Activated T-cell treated with anti-CD3 and anti-CD28 coated beads, Interleukin-2, amount 50 U/mL, for 72 hours (primary cell): ENCODE data around the gene NTRK3. TPM values are rescaled to one million over a fixed set of nuclear protein-coding genes. Genes with fewer than 3 reads are reported as not detected.

Source experiments
- ATAC-seq, 2 donors: fragments of 150-1000 bp; cut with Tn5 transposase; replicated peaks in 1 of 2; 2 replicates each; pipeline ENCODE4 v1.10.0; 2021; ENCODE audit warnings: moderate library complexity in 2 of 2, mild to moderate bottlenecking in 1 of 2
- DNase-seq, 2 donors: peaks; one replicate each; pipeline ENCODE4 v3.0.0; 2021 to 2022; ENCODE audit warnings: mixed read lengths in 1 of 2
- H3K27ac Mint-ChIP-seq: one replicate; pipeline ENCODE4 v1.8.0; 2022; ENCODE audit warnings: mild to moderate bottlenecking, moderate library complexity, mixed read lengths
- H3K27me3 Mint-ChIP-seq: one replicate; pipeline ENCODE4 v1.8.0; 2022; ENCODE audit warnings: low read depth, mixed read lengths
- H3K36me3 Mint-ChIP-seq, 2 donors: one replicate each; pipeline ENCODE4 v1.8.0; 2022; ENCODE audit warnings: mixed read lengths in 2 of 2, mild to moderate bottlenecking in 1 of 2; ENCODE audit not compliant: insufficient read depth in 2 of 2
- H3K4me1 Mint-ChIP-seq: one replicate; pipeline ENCODE4 v1.8.0; 2022; ENCODE audit warnings: low read depth, mixed read lengths
- H3K4me3 Mint-ChIP-seq, 2 donors: one replicate each; pipeline ENCODE4 v1.8.0; 2022; ENCODE audit warnings: mild to moderate bottlenecking in 2 of 2, mixed read lengths in 2 of 2, moderate library complexity in 2 of 2
- H3K9me3 Mint-ChIP-seq, 2 donors: one replicate each; pipeline ENCODE4 v1.8.0; 2022; ENCODE audit warnings: mixed read lengths in 2 of 2
- total RNA-seq, 2 donors: library from RNA; stranded (reverse); gene quantifications; one replicate each; pipeline ENCODE4 v1.2.3, GENCODE V29; 2022

Gene NTRK3
- total RNA-seq, 2 donors from 2014 or later = 4.2 to 8.9 TPM

DNA sequence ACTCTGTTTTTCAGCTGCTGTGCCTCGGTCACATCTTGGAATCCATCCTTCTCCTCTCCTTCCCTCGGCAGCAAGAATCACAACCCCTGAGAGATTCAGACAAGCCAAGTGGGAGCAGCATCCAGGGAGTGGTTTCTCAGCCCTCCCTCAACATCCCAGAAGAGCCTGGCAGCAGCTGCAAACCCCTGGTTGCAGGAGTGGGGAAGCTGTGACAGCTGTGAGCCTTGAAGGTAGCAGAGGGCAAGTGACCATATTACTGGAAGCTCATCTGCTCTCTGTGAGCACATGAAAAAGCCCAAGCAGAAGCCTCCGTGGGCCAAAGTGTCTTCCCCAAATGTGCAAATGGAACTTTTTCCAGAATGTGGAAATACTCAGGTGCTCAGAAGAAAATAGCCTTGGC lies 312.9 kb downstream of the NTRK3 start:
- Mint-ChIP-seq H3K27ac (no peak overlapping the region), H3K36me3 (no peaks in the 10 kb centered on the region), H3K27me3 (no peaks in the 10 kb centered on the region), H3K4me3 (no peak overlapping the region), H3K9me3 (no peaks in the 10 kb centered on the region), H3K4me1 (no peaks in the 10 kb centered on the region)
- DNase-seq (no peak), ATAC-seq (no peak)

DNA sequence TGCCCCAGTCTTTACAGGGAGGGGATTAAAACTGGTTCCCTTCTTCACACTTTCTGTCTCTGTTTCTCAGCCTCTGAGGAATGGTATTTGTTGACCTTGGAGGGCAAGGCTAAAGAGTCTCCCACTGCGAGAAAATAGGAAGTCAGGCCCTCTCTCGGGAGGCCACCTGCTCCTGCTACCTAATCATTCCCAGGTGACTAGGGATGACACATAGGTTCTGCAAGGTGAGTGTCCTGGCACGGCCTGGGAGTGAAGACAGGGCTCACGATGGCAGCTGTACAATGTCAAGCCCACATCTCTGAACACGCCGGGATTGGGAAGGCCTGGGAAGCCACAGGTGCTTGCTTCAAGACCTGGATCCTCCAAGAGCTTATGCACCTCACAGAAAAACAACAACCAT lies 314.2 kb downstream of the NTRK3 start:
- Mint-ChIP-seq H3K36me3 (no peaks in the 10 kb centered on the region), H3K9me3 (no peaks in the 10 kb centered on the region), H3K27me3 (no peaks in the 10 kb centered on the region), H3K4me3 (no peak overlapping the region), H3K4me1 (no peaks in the 10 kb centered on the region), H3K27ac (no peak overlapping the region)
- ATAC-seq (no peak), DNase-seq (no peak)

DNA sequence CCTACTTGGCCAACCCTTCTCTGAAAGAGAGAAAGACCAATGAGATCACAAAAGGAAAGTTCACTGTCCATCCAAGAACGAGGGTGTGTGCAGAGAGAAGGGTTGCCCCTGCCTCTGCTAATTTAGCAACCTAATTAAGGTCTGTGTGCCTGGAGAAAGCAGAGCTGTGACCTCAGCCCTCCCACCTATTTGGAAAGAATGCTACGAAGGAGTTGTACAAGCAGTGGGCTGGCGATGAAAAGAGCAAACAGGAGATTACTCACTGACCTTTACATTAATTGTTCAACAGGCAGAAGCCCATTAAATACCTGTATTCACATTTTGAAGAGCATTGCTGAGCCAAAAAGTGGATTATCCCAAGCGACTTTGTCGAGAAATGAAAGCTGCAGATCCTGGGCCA lies 314.9 kb downstream of the NTRK3 start:
- no peaks in the 10 kb centered on the region for H3K36me3 Mint-ChIP-seq
- no peak overlapping the region for H3K4me3 Mint-ChIP-seq
- no peak for ATAC-seq

DNA sequence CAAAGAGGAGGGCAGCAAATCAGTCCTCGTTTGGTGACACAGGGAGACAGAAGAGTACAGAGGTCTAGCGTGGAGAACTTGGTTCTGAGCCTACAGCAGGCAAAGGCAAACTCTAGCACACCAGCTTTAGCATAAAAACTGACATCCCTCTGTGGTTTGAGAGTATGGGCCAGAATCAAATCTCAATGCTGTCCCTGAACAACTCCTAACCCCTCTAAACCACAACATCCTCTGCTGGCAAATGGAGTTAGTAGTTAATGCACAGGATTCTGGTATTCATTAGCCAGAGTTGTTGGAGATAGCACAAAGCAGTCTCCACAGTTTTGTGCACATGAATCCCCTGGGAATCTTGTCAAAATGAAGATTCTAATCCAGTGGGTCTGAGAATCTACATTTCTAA lies 315.8 kb downstream of the NTRK3 start:
- Mint-ChIP-seq H3K4me1 (no peaks in the 10 kb centered on the region), H3K27ac (no peak overlapping the region), H3K36me3 (no peaks in the 10 kb centered on the region), H3K9me3 (no peaks in the 10 kb centered on the region), H3K4me3 (no peak overlapping the region), H3K27me3 (peaks cover 7% of the 10 kb centered on the region)
- DNase-seq (no peak), ATAC-seq (no peak)

More for the DNA sequence above, 314.9 kb downstream of the NTRK3 start:
- no peak overlapping the region for H3K27ac Mint-ChIP-seq
- no peaks in the 10 kb centered on the region for H3K9me3 Mint-ChIP-seq
- no peak for DNase-seq
- no peaks in the 10 kb centered on the region for H3K4me1 Mint-ChIP-seq
- H3K27me3 Mint-ChIP-seq = peaks cover 6% of the 10 kb centered on the region

DNA sequence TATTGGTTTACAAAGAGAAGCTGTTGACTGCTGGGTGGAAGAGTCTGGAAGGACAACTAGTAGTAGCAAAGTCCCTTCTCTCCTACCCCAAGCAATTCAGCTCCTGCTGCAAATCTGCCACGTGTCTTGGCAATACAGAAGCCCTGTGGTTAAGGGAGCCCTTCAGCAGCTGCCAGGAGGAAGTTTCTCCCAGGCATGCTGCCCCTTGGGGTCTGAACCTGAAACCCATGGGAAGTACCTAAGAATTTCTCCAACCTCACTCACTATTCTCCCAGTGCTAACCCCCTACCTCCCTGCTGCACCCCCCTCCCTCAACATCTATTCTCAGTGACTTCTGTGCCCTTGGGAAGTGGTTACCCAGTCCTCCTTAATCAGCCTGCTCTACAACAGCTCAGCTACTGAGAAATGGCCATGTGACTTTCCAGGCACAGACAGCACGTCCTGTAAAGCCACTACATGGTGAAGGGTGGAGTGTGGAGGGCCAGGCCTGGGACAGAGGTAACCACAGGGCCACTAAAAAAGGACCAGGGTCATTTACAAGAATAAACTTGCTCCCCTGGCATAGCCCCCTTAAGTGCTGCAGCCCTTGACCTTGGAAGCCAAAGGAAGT lies 316.6 kb downstream of the NTRK3 start:
- Mint-ChIP-seq H3K9me3 (no peaks in the 10 kb centered on the region), H3K4me3 (no peak overlapping the region), H3K27me3 (peaks cover 7% of the 10 kb centered on the region), H3K27ac (no peak overlapping the region), H3K4me1 (no peaks in the 10 kb centered on the region), H3K36me3 (no peaks in the 10 kb centered on the region)
- DNase-seq (no peak), ATAC-seq (no peak)

DNA sequence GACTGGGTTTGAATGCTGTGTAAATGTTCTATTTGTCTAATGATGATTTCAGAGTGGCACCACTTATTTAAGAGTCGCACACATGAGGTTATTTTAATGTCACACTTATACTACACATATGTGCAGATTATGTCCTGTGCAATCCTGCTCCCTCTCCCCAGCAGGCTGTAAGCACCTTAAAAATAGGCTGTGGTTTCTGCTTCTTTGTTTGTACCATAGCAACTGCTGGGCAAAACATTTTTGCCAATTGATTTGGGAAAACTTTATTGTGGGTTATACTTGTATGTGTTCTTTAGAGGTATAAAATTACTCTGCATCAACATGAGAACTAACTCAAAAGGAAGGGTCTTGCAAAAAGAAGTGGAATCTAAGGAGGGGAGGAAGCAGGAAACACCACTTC lies 318.5 kb downstream of the NTRK3 start:
- no peak for ATAC-seq
- no peaks in the 10 kb centered on the region for H3K9me3 Mint-ChIP-seq
- H3K36me3 Mint-ChIP-seq = no peaks in the 10 kb centered on the region
- peaks cover 7% of the 10 kb centered on the region for H3K27me3 Mint-ChIP-seq
- no peak for DNase-seq
- no peak overlapping the region for H3K27ac Mint-ChIP-seq
- H3K4me3 Mint-ChIP-seq = no peak overlapping the region
- H3K4me1 Mint-ChIP-seq = no peaks in the 10 kb centered on the region

DNA sequence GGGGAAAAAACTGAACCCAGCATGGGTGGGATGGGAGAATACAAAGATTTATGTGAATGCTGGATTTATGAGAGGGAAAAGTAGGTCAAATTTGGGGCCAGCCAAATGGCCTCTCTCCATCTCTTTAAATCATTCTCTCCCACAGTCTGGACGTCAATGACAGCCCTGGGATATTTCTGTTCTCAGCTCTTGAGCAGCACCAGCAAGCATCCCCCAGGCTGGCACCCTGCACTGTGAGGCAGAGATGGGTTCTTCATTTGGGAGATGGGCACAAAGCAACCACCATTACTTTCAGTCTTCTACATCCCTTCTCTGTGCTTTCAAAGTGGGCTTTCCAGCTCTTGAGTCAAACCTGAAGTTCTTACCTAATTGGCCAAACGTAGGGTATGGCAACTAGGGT lies 321.0 kb downstream of the NTRK3 start:
- no peak overlapping the region for H3K4me3 Mint-ChIP-seq
- H3K4me1 Mint-ChIP-seq = no peaks in the 10 kb centered on the region
- no peaks in the 10 kb centered on the region for H3K36me3 Mint-ChIP-seq
- ATAC-seq (no peak), DNase-seq (no peak)
- H3K9me3 Mint-ChIP-seq = no peaks in the 10 kb centered on the region
- H3K27ac Mint-ChIP-seq = no peak overlapping the region
- H3K27me3 Mint-ChIP-seq = peaks cover 7% of the 10 kb centered on the region

DNA sequence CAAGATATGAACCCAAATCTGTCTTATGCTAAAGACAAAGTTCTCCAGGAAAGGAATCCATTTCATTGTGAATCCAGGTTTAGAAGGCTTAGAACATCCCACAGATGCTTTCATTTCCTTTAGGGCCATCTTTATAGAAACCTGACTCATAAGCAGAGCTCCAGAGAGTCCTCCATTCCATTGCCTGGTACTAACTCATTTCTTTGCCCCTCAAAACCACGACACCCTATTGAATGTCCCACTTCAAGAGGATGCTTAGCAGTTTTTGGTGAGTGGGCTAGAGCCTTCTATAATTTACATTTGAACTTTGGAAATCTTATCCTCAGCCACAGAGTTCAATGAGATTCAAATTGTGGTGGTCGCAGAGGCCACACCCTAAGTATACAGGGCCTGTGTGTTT lies 325.0 kb downstream of the NTRK3 start:
- no peak overlapping the region for H3K27ac Mint-ChIP-seq
- peaks cover under 1% of the 10 kb centered on the region for H3K27me3 Mint-ChIP-seq
- H3K4me3 Mint-ChIP-seq = no peak overlapping the region
- DNase-seq = no peak
- H3K36me3 Mint-ChIP-seq = no peaks in the 10 kb centered on the region
- ATAC-seq = no peak
- H3K4me1 Mint-ChIP-seq = no peaks in the 10 kb centered on the region
- peaks cover 2 to 3% of the 10 kb centered on the region in 2 donors for H3K9me3 Mint-ChIP-seq

DNA sequence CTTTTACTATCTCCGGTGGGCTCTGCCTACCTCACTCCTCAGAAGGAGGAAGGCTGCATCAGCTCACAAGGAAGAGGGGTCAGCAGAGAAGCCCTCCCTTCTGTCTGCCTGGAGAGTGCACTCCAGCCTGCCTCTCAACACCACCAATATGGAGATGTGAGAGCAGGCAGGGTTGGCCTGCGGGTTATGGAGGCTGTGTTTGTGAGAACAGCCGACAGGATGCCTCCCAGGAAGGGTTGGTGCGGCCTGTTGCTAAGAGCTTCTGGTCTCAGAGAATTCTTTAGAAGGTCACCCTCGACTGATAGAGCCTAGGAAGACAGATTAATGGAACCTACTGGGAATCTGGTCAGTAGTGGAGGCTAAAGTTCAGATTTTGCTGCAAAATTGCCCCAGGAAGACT lies 326.1 kb downstream of the NTRK3 start:
- DNase-seq (no peak), ATAC-seq (no peak)
- Mint-ChIP-seq H3K4me1 (no peaks in the 10 kb centered on the region), H3K27ac (no peak overlapping the region), H3K4me3 (no peak overlapping the region), H3K9me3 (peaks cover 2 to 3% of the 10 kb centered on the region in 2 donors), H3K27me3 (no peaks in the 10 kb centered on the region), H3K36me3 (no peaks in the 10 kb centered on the region)

DNA sequence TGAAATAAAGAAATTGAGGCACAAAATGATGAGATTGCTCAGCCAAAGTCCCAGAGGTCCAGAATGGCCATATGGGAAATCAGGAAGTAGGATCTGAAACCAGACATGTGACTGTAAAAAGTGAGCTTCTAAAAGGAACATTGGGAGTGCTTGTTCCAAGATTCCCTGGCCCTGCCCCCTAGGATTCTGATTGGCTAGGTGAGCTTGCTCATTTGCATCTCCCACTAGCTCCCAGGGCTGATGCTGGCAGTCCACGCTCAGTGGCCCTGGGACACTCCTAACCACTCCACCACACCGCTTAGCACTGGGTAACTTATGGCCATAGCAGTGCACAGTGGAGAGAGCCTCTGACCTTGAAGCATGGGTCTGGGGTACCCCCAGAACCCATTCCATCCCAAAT lies 326.7 kb downstream of the NTRK3 start:
- Mint-ChIP-seq H3K27me3 (no peaks in the 10 kb centered on the region), H3K36me3 (no peaks in the 10 kb centered on the region), H3K4me3 (no peak overlapping the region), H3K9me3 (peaks cover 2 to 3% of the 10 kb centered on the region in 2 donors), H3K27ac (no peak overlapping the region), H3K4me1 (no peaks in the 10 kb centered on the region)
- no peak for DNase-seq
- no peak for ATAC-seq

DNA sequence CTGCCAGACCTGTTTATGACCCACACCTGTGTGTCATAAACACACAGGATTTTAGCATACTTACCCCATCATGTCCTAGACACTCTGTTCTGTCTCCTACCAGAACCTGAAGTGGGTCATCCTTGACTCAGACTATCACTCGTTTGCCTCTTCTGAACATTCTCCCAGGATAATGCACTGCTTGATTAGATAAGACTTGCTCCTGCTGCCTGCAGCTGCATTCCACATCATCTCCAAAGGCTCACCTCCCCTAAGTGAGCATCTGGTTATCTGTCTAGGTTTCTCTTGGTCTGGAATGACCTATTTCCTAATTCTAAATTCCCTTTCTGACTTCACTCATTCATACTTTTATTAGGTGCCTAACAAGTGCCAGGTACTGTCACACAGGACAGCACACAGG lies 332.1 kb downstream of the NTRK3 start:
- Mint-ChIP-seq H3K4me3 (no peak overlapping the region), H3K27me3 (no peaks in the 10 kb centered on the region), H3K4me1 (no peaks in the 10 kb centered on the region), H3K36me3 (no peaks in the 10 kb centered on the region), H3K27ac (no peak overlapping the region), H3K9me3 (peaks cover 2 to 3% of the 10 kb centered on the region in 2 donors)
- ATAC-seq = no peak
- DNase-seq = no peak

DNA sequence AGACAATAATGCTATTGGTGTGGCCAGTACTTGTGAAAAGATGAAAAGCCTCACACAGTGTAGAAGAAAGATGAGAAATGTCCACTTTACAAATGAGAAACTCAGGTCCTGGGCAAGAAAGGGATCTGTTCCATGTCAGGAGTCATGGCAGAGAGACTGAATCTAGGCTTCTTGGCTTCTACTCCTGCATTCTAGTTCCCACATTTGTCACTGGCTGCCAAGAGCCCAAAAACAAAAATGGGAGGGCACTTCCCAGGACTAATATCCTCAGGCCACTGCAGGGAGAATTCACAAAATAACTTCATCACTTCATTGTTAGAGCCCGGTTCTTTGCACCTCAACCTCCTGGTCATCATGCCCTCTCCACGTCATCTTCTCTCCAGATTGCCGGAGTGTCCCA lies 337.5 kb downstream of the NTRK3 start:
- Mint-ChIP-seq H3K27ac (no peak overlapping the region), H3K9me3 (peaks cover 0 to 5% of the 10 kb centered on the region in 2 donors), H3K4me3 (no peak overlapping the region), H3K36me3 (no peaks in the 10 kb centered on the region), H3K27me3 (no peaks in the 10 kb centered on the region), H3K4me1 (no peaks in the 10 kb centered on the region)
- ATAC-seq (no peak), DNase-seq (no peak)

DNA sequence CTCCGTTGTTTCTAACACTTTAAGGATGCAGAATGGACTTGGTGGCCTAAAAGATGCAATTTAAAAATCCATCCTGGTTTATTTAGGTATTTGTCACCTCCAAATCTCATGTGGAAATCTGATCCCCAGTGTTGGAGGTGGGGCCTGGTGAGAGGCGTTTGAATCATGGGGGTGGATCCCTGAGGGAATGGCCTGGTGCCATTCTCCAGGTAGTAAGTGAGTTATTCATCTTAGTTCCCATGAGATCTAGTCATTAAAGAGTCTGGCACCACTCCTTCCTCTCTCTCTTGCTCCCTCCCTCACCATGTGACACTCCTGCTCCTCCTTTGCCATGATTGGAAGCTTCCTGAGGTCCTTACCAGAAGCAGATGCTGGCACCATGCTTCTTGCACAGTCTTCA lies 339.1 kb downstream of the NTRK3 start:
- H3K27ac Mint-ChIP-seq = no peak overlapping the region
- no peaks in the 10 kb centered on the region for H3K36me3 Mint-ChIP-seq

DNA sequence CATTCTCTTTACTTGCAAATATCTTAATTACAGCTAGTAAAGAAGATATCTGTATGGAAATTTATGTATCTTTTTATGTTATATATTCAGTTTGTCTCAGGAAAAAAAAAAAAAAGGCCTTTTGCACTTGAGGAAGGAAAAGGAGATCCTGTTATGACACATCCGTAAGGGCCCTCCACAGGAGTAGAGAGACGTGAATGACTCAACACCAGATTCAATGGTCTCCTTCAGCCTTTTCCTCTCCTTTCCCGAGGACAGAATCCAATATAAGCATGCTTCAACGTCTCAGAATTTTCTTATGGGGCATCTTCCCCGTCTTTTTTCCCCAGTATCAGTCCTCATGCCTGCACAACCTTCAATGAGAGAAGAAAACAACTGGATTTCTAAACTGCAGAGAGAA lies 340.3 kb downstream of the NTRK3 start:
- H3K4me3 Mint-ChIP-seq = no peak overlapping the region
- no peak for ATAC-seq
- no peaks in the 10 kb centered on the region for H3K4me1 Mint-ChIP-seq
- H3K27ac Mint-ChIP-seq = no peak overlapping the region
- peaks cover 0 to 5% of the 10 kb centered on the region in 2 donors for H3K9me3 Mint-ChIP-seq
- no peaks in the 10 kb centered on the region for H3K27me3 Mint-ChIP-seq
- no peaks in the 10 kb centered on the region for H3K36me3 Mint-ChIP-seq
- DNase-seq = no peak

More for the DNA sequence above, 339.1 kb downstream of the NTRK3 start:
- peaks cover 0 to 5% of the 10 kb centered on the region in 2 donors for H3K9me3 Mint-ChIP-seq
- no peaks in the 10 kb centered on the region for H3K27me3 Mint-ChIP-seq
- DNase-seq = no peak
- no peak overlapping the region for H3K4me3 Mint-ChIP-seq
- H3K4me1 Mint-ChIP-seq = no peaks in the 10 kb centered on the region
- ATAC-seq = no peak
